ENCODE data around the gene KCTD2.
A peak's percentile ranks its signal among the peaks of the same experiment; 100 is the strongest.
"Not testable (repeated sequence)": the region's sequence is repeated elsewhere in the genome, so short reads cannot be mapped to it uniquely, and the experiment has no call there.

The KCTD2 gene

DNA sequence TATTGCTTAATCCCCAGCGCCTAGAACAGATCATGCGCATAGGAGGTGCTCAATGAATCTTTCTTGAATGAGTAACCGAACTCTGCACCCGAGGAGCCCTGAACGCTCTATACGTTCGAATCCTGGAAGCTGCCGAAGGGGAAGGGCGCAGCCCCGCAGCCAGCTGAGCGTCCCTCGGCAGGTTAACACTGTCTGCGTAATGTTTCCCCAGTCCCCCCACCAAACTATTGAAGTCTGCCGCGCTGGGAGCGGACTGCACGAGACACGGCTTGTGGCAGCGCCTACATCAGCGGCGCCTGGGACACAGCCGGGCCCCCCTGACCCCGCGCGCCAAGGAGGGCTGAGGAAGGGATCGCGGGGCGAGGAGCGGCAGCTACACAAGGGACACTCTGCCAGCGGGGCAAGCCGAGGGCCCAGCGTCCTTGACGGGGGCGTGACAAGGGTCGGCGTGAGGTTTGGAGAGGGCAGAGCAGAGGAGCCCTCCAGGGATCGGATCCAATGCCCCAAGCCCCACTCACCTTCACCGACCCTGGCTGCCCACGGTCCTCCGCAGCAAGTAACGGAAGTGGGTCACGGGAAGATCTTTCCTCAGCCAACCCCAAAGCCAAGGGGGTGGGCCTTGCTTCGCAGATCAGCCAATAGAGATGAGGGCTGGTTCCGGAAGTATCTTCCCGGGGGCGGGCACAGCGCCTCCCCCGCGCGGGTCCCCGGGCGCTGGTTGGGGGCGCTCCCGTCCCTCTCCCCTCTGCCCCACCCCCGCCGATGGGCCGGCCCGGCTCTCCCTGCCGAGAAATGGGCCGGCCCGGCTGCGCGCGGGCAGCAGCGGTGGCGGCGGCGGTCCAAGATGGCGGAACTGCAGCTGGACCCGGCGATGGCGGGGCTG, at the start of gene KCTD2, which contains the start of gene ATP5PD:
Gene KCTD2 (plus strand): TSS at position 819 of the 883 bp plus-strand sequence. CDS start 26 bp downstream, at position 845.
Gene ATP5PD (minus strand): TSS at position 563 of the 883 bp plus-strand sequence. CDS start 4,319 bp downstream, outside the sequence.
- peak; percentile 97 for DNase-seq (ENCODE audit: low read depth)

- DNase-seq (ENCODE audit: low read depth): no peak
Observed at GRCh38 chr17:74998783-74999182, 48.2 kb upstream of the KCTD2 start.

DNA sequence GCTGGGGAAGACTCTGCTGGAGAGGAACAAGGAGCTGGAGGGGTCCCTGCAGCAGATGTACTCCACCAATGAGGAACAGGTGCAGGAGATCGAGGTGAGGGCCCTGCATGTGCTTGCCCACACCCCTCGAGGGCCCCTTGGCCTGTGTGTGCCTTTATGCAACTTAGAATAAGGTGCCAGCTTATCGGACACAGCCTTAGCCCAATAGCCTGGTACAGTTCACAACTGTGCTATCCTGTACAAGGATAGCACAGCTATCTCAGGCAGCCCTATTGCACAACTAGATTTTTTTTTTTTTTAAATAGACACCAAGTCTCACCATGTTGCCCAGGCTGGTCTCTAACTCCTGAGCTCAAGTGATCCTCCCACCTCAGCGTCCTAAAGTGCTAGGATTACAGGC, 47.5 kb upstream of the KCTD2 start:
- no peak for DNase-seq (ENCODE audit: low read depth)

DNA sequence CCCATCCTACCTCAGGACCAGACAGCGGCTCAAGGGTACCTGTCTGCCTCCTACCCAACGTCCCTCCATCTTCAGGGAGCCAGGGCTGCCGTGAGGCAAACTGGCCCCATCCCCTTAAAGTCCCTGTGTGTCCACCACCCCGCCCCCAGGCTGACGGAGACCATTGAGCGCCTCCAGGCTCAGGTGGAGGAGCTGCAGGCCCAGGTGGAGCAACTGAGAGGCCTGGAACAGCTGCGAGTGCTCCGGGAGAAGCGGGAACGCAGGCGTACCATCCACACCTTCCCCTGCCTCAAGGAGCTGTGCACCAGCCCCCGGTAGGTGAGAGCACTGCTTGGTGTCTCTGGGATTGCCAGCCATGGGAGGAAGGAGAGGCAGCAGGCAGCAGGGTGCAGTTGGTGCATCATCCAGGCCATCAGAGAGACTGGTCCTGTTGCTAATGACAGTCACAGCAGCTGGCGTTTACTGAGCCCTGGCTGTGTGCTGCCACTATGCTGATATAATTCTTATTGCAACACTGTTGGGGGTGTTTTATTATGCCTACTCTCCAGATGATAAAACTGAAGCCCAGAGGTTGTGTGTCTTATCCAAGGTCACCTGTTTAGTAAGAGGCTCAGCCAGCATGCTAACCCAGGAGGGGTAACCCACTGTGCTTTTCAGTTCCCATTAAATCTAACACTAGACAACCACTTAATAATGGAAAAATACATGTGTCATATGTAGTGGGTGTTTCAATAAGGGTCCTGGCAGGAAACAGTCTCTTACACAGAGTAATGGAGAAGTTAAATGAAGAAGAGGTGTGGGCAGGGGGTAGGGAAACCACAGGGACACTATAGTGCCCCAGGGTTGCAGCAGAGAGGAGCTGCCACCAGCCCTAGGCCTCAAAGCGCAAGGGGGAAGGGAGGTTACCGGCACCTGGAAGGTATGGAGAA, 44.8 kb upstream of the KCTD2 start:
- DNase-seq (ENCODE audit: low read depth): no peak

DNA sequence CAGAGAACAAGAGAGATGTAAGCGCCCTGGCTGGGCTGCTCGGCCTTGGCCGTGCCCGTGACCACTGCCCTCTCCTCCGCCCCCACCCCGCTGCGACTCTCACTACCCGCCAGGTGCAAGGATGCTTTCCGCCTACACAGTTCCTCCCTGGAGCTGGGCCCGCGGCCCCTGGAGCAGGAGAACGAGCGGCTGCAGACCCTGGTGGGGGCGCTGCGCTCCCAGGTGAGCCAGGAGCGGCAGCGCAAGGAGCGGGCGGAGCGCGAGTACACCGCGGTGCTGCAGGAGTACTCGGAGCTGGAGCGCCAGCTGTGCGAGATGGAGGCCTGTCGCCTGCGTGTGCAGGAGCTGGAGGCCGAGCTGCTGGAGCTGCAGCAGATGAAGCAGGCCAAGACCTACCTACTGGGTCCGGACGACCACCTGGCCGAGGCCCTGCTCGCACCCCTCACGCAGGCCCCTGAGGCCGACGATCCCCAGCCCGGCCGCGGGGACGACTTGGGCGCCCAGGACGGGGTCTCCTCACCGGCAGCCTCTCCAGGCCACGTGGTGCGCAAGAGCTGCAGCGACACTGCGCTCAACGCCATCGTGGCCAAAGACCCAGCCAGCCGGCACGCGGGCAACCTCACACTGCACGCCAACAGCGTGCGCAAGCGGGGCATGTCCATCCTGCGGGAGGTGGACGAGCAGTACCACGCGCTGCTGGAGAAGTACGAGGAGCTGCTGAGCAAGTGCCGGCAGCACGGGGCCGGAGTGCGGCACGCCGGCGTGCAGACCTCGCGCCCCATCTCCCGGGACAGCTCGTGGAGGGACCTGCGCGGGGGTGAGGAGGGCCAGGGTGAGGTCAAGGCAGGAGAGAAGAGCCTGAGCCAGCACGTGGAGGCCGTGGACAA, 43.7 kb upstream of the KCTD2 start:
- no peak for DNase-seq (ENCODE audit: low read depth)

DNA sequence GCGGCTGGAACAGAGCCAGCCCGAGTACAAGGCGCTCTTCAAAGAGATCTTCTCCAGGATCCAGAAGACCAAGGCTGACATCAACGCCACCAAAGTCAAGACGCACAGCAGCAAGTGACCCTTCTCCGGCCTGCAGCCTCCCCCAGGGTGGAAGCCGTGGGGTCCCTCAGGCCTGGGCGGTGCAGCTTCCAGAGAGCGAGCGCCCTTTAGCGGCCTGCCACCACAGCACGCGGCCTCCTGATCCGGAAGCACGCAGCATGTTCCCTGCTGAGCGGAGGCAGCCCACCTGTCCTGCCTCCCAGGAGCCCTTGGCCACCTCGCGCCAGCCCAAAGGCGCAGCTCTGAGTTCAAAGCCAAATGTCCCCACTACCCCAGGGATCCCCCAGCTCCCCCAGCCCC, 43.1 kb upstream of the KCTD2 start:
- no peak for DNase-seq (ENCODE audit: low read depth)

- no peak for DNase-seq (ENCODE audit: low read depth)
Observed at GRCh38 chr17:75004371-75004770, 42.7 kb upstream of the KCTD2 start.

DNA sequence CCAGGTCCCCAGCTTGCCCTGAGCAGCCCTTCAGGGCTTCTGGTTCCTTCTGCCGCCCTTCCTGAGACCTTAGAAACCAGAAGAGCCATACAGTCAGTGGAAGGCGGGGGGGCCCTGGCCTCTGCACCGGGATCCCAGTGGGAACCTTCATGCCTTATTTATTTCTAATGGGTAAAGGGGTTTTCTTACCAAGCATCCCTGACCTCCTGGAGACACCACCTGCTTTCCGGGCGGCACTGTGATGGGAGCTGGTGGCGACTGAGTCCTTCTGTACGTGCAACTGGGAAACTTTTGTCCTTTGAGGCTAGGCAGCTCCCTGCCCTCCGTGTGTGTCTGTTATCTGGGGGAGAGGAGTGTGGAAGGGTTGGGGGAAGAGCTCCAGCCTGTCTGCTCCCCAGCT, 41.7 kb upstream of the KCTD2 start:
- no peak for DNase-seq (ENCODE audit: low read depth)

DNA sequence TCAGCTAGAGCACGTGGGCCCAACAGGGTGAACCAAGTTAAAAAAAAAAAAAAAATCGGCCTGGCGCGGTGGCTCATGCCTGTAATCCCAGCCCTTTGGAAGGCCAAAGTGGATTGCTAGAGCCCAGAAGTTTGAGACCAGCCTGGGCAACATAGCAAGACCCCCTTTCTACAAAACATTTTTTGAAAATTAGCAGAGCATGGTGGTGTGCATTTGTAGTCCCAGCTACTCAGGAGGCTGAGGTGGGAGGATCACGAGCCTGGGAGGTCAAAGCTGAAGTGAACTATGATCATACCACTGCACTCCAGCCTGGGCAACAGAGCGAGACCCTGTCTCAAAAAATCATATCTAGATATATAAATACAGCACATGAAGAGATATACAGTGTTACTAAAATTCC, 40.9 kb upstream of the KCTD2 start:
- not testable (repeated sequence) for DNase-seq (ENCODE audit: low read depth)

DNA sequence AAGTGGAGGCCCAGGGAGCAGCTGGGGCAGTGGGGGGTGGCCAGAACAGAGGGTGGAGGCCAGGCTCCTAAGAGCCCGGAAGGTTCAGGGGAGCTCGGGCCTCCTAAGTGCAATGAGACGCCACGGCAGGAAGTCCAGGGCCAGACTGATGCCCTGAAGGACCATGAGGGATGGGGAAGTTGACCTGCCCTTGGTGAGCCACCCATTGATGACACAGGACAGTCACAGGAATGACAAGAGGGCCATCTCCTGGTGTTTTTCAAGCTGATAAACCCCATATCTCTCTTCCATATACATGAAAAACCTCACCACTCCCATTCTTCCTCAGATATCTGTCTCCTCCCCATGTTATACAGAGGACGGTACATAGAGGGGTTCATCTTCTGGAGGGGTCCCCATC, 40.4 kb upstream of the KCTD2 start:
- DNase-seq (ENCODE audit: low read depth): no peak

GRCh38 chr17:75008373-75008772, 38.7 kb upstream of the KCTD2 start:
- no peak for DNase-seq (ENCODE audit: low read depth)

DNA sequence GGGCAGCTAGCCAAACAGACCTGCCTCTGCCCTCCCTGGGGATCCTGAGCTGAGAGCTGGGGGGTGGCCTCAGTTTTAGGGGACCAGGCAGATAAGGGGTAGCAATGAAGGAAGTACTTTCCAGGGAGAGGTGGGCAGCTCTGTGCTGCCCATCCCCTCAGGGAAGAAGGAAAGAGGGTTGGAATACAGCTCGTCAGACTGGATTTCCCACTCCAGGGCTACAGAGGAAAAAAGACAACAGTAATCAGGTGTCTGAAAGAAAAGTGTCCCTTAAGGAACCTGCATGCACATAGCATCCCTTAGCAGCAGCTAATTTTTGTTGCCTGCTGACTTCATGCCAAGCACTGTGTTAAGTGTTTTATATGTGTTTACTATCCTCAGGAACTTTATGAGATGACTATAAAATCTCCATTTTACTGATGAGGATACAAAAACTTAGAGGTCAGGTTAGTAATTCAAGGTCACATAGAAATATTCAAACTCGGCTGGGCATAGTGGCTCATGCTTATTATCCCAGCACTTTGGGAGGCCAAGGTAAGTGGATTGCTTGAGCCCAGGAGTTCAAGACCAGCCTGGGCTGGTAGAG, 37.8 kb upstream of the KCTD2 start:
- DNase-seq (ENCODE audit: low read depth): no peak

- DNase-seq (ENCODE audit: low read depth): peak; percentile 19
Observed at GRCh38 chr17:75010683-75011400, 36.2 kb upstream of the KCTD2 start.

DNA sequence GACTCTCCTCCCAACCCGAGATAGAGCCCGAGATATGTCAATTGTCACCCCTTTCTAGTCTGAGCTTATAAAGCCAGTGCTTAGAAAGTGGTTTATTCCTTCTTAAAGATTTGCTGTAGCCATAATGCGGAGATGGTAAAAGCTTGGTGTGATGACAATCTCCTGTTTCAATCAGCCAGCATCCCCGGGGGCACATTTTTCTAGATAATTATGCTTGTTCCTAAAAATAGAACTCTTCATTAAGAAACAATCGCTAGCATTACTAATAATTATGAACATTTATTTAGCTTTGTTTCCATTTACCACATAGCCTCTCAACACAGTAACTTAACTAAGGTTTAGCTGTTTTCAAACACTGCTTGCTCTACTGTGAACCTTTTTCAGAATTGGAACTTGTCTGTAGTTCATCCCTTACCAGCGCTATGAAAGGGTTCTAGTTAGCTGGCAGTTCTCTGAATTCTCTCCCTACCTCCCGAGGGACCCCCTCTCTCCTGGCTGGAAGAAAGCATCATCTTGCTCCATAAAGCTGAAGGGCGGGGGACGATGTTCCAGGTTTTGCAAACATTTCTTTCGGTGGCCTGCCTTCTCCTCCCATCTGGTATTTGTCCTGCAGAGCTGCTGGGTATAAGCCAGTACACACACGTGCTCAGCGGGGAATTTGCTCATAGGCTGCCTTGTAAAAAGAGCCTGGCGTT, 35.5 kb upstream of the KCTD2 start:
- DNase-seq (ENCODE audit: low read depth): peak; percentile 81

- no peak for DNase-seq (ENCODE audit: low read depth)
Observed at GRCh38 chr17:75012096-75012345, 35.0 kb upstream of the KCTD2 start.

DNA sequence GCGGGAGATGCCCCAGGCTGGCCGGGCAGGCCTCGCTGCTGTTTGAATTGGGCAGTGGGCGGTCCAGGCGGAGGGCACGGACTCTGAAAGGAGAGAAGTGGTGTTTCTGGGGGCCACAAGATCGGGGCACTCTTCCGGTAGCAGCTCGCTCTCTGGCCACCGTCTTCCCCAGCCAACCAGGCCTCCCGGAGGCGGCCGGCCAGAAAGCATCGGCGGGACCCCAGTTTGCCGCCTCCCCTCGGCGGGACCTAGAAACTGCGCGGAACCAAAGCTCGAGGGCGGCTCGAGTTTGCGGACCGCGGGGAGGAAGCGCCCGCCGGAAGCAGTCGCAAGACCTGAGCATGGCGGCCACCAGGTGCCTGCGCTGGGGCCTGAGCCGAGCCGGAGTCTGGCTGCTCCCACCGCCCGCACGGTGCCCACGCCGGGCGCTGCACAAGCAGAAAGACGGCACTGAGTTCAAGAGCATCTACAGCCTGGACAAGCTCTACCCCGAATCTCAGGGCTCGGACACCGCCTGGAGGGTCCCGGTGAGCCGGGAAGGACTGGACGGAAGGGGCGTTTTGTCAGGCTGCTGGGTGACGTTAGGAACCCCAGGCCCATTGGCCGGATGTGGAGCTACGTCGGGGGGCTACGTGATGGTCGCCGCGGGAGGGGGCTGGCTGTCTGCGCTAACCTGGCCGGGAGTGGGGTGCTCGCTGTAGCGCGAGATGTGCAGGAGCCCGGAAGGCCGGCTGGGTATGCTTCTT, 34.5 kb upstream of the KCTD2 start, which contains the start of gene MRPL58:
Gene MRPL58 (plus strand): TSS at position 325 of the 746 bp plus-strand sequence. CDS start 17 bp downstream, at position 342.
- DNase-seq (ENCODE audit: low read depth): peak; percentile 80

DNA sequence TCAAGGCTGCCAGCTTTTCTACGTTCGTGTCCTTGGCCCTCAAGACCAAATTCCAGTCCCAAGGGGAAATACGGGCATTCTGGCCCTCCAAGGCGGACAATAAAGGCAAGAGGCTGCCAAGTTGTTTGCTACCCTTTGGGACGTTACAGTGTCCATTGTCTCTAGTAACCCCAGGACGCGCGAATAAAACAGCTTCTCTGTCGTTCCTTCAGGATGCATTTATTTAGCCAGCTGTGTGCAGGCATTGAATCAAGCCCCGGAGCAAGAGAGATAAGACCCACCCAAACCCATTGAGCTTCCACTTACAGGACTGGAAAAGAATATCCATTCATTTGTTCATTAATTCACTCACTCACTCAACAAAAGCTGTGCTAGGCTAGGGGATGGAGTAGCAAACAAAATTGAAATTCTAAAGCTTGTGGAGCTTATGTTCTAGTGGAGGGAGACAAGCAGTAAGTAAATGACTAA, 33.9 kb upstream of the KCTD2 start:
- no peak for DNase-seq (ENCODE audit: low read depth)

DNA sequence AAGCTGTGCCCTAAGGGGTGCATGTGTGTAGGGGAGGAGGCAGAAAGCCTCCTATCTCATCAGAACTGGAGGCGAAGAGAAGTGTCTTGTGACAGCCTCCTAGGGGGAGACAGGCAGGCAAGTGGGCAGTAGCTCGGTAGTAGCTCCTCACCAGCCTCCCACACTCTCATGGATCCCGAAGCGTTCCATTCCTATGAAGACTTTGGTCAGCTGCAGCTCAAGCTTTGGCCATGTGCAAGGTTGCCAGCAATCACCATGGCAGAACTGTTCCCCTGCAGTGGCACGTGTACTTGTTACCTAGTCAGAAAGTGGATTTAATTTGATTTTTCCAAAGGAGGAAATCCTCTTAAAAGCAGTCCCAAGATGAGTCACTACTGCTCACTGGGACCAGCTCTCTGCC, 27.9 kb upstream of the KCTD2 start:
- DNase-seq (ENCODE audit: low read depth): no peak

DNA sequence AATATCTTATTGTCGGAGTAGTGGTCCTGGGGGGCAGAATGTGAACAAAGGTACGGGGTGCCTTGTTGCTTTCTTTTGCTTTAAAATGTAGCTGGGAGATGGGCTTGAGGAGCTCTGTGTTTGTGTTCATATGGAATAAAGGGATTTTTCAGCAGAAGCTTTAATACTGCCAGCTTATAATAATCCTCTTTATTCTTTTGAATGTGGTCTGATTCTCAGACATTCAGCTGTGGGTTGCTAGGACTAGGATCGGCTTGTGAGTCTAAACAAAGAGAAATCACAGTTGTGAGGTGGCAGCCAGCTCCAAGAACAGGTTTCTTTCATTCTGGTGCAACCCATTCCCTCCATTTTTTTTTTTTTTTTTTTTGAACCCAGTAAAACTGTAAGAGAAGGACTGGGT, 27.3 kb upstream of the KCTD2 start:
- no peak for DNase-seq (ENCODE audit: low read depth)

All from fibroblast of gingiva (primary cell).